GM19240 (cell line): ENCODE measurements around the gene ARL15.

Experiments
- DNase-seq: peaks from one replicate; pipeline ENCODE4 v3.0.0; 2011; ENCODE audit warnings: low spot score; ENCODE audit not compliant: insufficient read length

ARL15 gene

DNA sequence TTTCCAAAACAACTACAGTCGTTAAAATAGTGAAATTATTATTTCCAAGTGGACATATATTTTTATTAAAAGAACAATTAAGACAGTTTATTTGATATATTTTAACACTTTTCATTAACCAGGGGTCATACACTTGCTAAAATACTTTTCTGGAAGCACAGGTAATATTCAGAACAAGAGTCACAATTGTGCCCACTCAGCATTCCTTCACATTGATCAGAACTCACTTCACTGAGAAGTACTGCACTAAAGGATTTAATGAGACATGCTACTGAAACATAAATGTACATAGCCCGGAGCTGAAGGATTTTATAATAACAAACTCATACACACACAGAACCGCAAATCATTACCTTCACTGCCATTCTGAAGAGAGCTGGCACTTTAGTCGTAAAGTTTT lies 361.8 kb downstream of the ARL15 start:
- no peak for DNase-seq

DNA sequence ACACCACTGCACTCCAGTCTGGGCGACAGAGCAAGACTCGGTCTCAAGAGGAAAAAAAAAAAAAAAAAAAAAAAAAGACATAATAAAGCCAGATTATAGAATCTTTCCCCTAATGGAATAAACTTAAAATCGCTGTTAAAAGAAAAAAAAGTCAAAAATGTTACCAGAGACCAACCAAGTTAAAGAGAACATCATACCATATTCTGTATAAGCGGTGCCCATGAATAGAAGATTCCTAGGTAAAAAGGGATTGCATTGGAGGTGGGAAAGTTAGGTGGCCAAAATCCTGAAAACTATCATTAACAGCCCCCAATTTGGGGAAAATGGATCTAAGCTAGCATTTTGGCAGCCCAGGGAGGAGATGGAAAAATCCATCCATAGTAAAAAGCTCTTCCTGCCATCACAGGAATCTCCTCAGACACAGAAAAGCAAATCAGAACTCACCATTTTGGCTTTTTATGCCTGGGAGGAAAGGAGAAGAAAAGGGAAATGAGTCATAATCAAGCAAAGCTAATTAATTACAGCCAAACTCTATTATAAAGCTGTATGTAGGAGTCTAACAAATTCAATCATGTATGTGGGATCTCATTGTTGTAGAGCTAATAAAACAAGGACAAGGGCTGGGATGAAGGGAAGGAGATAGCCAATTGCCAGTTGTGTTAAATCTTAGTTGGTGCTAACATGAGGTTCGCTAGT lies 363.8 kb downstream of the ARL15 start:
- no peak for DNase-seq

GRCh38 chr5:53944981-53945380 lies 365.4 kb downstream of the ARL15 start:
- no peak for DNase-seq

- no peak for DNase-seq
Measured at GRCh38 chr5:53943938-53944337, 366.4 kb downstream of the ARL15 start.

- DNase-seq = no peak
Measured at GRCh38 chr5:53942724-53943123, 367.6 kb downstream of the ARL15 start.

DNA sequence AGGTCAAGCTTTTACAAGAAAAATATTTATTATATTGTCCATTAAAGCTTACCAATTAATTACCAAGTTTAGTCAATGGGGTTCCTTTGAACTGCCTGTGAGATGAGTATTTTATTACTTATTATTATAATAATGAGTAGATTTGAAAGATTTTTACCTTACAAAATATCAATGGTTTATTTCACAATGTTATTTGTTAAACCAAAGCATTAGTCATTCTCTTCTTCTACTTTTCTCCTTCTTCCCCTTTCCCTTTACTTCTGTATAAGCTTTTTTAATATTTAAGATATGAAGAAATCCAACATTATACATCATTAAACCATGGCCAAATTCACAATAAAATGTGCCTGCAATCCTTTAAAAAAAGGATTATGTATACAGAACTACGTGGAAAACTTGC lies 369.5 kb downstream of the ARL15 start:
- DNase-seq = no peak

- no peak for DNase-seq
Measured at GRCh38 chr5:53937467-53937866, 372.9 kb downstream of the ARL15 start.

DNA sequence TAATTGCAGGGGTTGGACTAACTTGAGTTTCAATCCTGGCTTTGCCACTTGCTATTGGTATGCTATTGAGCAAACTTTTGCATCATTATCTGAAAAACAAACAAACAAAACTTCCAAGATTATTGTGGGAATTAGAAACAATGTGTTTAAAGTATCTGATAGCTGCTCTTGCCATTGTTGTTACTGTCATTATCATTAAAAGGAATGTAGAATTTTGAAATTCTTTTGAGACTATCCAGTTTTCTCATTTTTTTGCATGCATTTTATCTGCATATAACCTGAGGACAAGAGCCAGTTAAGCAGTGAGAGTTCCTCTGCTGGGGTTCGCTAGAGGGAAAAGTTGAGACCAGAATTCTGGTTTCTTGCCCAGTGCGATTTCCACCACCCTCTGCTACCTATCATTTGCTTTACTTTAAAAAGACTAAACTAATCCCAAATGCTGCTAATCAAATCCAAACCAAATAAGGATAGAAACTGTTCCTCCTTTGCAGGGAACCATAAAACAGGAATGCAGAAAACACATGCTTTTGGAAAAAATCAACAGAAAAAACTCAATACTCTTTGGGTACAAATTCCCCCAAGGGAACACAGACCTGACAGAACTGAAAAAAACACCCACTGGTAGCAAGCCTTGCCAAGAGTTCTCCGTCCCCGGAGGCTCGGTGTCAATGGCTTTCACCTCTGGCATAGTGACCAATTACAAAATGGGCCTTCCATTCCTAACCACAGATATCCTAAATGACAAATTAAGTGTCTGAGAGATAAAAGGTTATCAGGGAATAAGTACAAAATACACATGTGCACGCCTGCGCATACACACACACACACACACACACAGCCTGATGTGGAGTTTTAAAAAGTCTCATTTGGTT lies 373.7 kb downstream of the ARL15 start:
- no peak for DNase-seq

DNA sequence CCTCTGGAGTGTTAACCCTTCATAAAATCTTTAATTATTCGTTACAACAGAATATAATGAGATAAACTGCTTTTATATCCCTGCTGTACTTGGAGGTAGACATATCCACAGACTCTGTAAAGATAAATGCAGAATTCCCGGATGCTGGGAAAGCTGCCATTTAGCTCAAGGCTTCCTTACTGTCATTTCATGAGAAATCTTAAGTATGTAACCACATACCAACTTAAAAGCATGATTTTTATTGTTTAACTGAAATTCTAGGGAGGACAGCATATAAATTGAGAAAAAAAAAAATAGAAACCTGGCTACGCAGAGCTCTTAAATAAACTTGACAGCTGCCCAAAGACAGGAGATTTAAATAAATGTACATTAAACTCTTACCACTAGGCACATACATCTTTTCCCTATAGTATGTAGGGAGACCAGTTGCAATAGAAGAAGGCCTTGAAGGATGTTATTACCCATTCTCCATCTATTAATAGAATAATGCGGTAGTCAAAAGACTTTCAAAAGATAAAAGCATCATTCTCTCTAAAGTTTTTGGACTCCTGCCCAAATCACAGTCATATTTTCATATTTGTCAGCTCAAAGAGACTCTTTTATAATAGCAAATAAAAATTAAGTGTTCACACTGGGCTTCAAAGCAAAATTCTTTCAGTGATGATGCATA lies 376.1 kb downstream of the ARL15 start:
- no peak for DNase-seq

GRCh38 chr5:53932351-53932750 lies 378.0 kb downstream of the ARL15 start:
- DNase-seq = no peak

DNA sequence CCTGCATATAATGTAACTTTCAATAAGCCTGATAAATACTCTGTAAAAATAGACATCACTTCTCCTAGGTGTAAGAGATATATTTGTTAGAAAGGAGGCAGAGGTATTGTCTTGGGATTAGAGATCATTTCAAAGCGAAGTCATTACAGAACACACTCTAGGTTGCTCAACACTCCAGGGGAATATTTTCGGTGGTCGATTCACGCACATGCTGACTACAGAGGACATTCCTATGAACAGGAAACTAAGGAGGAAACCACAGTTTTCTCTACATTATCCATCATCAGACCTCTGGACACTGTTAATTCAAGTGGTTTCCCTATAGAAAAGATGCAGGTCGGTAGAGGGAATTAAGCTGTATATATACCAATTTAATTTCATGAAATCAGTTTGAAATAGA lies 379.9 kb downstream of the ARL15 start:
- no peak for DNase-seq

GRCh38 chr5:53929570-53929969 lies 380.8 kb downstream of the ARL15 start:
- DNase-seq = no peak

GRCh38 chr5:53929152-53929551 lies 381.2 kb downstream of the ARL15 start:
- no peak for DNase-seq

DNA sequence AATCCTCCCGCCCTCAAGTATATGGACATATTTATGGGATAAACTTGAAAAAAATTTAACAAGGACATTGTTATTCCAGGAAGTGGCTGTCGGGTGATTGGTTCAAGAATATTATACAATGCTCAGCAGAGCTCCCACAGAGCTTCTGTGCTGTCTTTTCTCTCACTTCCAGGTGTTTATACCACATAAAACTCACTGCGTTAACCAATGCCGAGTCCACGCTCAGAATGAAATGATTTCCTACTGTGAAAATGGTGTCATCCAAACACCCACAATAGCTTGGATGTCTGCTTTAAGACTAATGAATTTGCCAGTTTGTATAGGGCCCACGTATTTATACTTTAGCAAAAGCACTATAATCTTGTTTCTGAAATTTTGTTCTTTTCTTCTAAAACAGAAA lies 381.7 kb downstream of the ARL15 start:
- DNase-seq = no peak

DNA sequence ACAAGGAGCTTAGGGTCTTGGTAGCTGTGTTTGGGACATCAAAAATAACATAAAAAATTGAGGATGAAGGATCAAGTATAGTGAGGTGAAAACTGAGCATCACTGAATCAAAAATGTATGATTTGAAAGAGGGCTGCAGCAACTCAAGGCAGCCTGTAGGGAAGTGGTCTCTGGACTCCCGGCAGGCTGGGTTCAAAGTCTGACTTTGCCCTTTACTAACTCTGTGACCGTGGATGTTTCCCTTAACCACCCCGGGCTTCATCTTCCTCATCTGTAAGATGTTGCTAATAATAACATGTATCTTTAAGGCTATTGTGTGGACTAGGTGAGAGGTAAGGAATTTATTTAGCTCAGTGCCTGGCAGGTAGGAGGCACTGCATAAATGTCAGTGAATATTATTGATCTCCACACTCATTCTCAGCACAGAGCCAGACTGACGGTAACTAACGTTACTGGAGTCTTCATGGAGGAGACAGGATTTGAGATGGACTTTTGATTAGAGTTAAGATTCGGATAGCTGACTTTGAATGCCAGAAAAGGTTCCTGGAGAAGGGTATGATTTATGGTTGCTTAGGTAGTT lies 382.6 kb downstream of the ARL15 start:
- DNase-seq = no peak

DNA sequence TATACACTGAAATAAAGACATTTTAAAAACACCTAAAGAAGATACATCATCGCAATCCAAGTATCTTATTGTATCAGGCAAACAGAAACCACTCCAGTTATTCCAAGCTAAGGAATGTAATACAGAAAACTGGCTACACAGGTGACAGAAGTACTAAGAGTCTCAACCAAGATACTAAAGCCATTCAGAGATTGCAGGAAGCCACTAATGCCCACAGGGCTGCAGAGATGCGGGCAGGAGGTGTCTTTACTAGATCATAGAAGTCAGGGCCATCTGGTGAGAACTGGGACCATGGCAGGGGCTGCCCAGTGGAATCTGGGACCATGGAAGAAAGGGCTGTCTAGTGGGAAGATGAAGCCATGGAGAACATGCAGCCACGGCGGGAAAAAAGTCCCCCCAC lies 384.3 kb downstream of the ARL15 start:
- no peak for DNase-seq

GRCh38 chr5:53924392-53924791 lies 386.0 kb downstream of the ARL15 start:
- no peak for DNase-seq

GRCh38 chr5:53923961-53924360 lies 386.4 kb downstream of the ARL15 start:
- DNase-seq = no peak

DNA sequence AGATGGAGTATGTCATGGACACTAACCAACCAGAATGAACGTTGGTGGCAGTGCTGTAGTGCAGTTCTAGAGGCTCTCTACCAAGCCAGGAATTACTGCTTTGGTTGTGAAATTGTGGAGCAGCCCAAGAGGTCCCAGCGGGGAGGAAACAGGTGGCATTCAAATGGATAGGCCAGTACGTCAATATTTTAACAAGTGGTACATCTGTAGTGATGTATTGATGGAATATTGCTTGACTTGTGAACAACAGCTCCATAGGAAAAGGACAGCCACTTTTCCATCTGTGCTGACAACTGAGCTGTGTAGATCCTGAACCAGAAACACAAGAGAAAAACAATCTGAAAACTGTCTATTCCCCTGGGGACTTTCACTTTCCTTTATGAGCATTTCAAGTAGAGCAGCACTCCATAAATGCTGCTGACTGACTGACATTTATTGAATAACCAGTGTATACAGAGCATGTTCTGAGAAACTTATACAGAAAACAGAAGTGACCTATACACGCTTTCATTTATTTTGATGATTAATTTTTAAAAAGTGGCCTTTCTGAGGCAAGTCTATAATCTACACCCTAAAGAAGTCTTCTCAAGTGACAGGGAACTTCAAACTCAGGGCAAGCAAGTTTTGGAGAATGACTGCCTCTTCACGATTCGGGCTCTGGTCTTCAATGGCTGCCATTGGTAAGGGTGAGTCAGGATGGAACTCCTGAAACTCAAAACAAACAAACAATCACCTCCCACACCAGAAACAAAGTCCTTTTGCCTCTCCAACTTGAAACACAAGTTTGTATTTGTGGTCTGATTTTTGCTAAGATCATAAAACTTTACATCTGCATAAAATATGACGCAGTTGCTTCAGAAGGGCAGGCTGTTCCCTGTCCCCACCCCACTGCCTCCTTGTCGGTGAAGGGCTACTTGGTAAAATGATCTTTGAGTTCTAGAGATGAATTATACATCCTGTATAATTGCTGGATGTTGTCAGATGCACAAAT lies 387.6 kb downstream of the ARL15 start:
- no peak for DNase-seq

DNA sequence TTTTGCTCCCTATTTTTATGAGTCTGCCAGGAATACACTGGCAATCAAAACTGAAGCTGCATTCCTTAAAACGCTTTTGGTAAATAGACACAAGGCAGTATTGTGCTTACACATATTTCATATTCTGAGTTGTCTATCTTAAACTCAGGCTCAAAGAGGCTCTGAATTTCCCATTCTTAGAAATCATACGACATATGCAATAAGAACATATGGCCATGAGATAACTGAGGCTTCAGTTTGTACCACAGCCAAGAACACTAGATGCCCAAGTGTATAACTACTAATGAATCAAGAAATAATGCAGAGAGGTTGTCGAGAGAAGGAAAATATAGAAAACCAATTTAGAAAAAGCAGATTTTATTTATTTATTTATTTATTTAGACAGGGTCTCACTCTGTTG lies 392.5 kb downstream of the ARL15 start:
- no peak for DNase-seq

GRCh38 chr5:53917095-53917494 lies 393.3 kb downstream of the ARL15 start:
- no peak for DNase-seq
